Caco-2 (cell line): Measurements from ENCODE around the gene TSPAN18. TPM values are rescaled to one million over a fixed set of nuclear protein-coding genes. Genes with fewer than 3 reads are reported as not detected.

Source experiments
- BruUV-seq: library from RNA; stranded (reverse); fragments of 400-500 nt; replicated peaks from 2 replicates; lab custom pipeline; 2021; lab: Mats Ljungman, UMichigan
- CTCF ChIA-PET: fragments of 300-600 bp; sonication (Branson Sonifier 250); formaldehyde crosslinking; loops from one replicate; lab custom pipeline; 2022; ENCODE audit warnings: antibody characterized with exemption; lab: Charles Lee
- POLR2A ChIA-PET: fragments of 300-600 bp; sonication (Branson Sonifier 250); formaldehyde crosslinking; loops from one replicate; lab custom pipeline; 2022; ENCODE audit warnings: antibody characterized with exemption; lab: Charles Lee
- DNase-seq, 2 experiments: peaks; one replicate each; pipeline versions ENCODE4 v3.0.0 to v3.0.0-alpha.2; 2020 to 2022
- H3K27me3 ChIP-seq: replicated peaks from 2 replicates; pipeline ENCODE4 v1.6.0; 2011; ENCODE audit warnings: low read length; ENCODE audit not compliant: control insufficient read depth, insufficient read depth
- H3K36me3 ChIP-seq: 2 replicates; pipeline ENCODE4 v1.5.1; 2011; ENCODE audit warnings: low read length; ENCODE audit not compliant: control insufficient read depth, insufficient read depth
- H3K4me1 ChIP-seq: fragments of 250-450 bp; sonication (Bioruptor Pico); 2 replicates; pipeline ENCODE4 v1.5.1; 2020; ENCODE audit warnings: mild to moderate bottlenecking
- H3K4me3 ChIP-seq: 2 replicates; pipeline ENCODE4 v1.5.1; 2011; ENCODE audit warnings: low read depth, mild to moderate bottlenecking, control low read depth, low read length
- H3K9me3 ChIP-seq: fragments of 250-450 bp; sonication (Bioruptor Pico); 2 replicates; pipeline ENCODE4 v1.5.1; 2020; ENCODE audit warnings: mild to moderate bottlenecking, moderate library complexity
- H3K27ac Mint-ChIP-seq: one replicate; pipeline ENCODE4 v1.8.0; 2022; ENCODE audit warnings: mixed read lengths; ENCODE audit not compliant: unreplicated experiment
- H3K27me3 Mint-ChIP-seq: one replicate; pipeline ENCODE4 v1.8.0; 2022; ENCODE audit warnings: mixed read lengths; ENCODE audit not compliant: insufficient read depth, unreplicated experiment
- H3K36me3 Mint-ChIP-seq: one replicate; pipeline ENCODE4 v1.8.0; 2022; ENCODE audit warnings: mild to moderate bottlenecking, mixed read lengths; ENCODE audit not compliant: insufficient read depth, unreplicated experiment
- H3K4me1 Mint-ChIP-seq: one replicate; pipeline ENCODE4 v1.8.0; 2022; ENCODE audit warnings: low read depth, mixed read lengths; ENCODE audit not compliant: unreplicated experiment
- H3K4me3 Mint-ChIP-seq: one replicate; pipeline ENCODE4 v1.8.0; 2022; ENCODE audit warnings: mild to moderate bottlenecking, moderate library complexity, mixed read lengths; ENCODE audit not compliant: unreplicated experiment
- H3K9me3 Mint-ChIP-seq: one replicate; pipeline ENCODE4 v1.8.0; 2022; ENCODE audit warnings: mixed read lengths; ENCODE audit not compliant: unreplicated experiment
- intact Hi-C: fragments of 100-400 bp; cut with micrococcal nuclease; formaldehyde crosslinking; loops from one replicate; pipeline ENCODE4 v1.10.0; 2022; ENCODE audit not compliant: unreplicated experiment
- total RNA-seq: library from RNA; stranded (reverse); gene quantifications from 2 replicates; pipeline ENCODE4 v1.2.3, GENCODE V29; 2022
- TF ChIP-seq, protein P1 (sequence below), 2 experiments: fragments of 200-600 bp in 1 of 2; IDR thresholded peaks; 1 replicate in 1 of 2; 2 replicates in 1 of 2; pipeline versions ENCODE4 v1.5.1 to v1.8.0; 2011 to 2022; ENCODE audit warnings: antibody characterized with exemption in 1 of 2, control low read depth in 1 of 2, inconsistent platforms in 1 of 2, low read depth in 1 of 2, low read length in 1 of 2, mild to moderate bottlenecking in 1 of 2, moderate library complexity in 1 of 2; ENCODE audit not compliant: insufficient read depth in 1 of 2, severe bottlenecking in 1 of 2, unreplicated experiment in 1 of 2

Gene TSPAN18
- total RNA-seq, 1 experiment from 2014 or later: 7.4 TPM

DNA sequence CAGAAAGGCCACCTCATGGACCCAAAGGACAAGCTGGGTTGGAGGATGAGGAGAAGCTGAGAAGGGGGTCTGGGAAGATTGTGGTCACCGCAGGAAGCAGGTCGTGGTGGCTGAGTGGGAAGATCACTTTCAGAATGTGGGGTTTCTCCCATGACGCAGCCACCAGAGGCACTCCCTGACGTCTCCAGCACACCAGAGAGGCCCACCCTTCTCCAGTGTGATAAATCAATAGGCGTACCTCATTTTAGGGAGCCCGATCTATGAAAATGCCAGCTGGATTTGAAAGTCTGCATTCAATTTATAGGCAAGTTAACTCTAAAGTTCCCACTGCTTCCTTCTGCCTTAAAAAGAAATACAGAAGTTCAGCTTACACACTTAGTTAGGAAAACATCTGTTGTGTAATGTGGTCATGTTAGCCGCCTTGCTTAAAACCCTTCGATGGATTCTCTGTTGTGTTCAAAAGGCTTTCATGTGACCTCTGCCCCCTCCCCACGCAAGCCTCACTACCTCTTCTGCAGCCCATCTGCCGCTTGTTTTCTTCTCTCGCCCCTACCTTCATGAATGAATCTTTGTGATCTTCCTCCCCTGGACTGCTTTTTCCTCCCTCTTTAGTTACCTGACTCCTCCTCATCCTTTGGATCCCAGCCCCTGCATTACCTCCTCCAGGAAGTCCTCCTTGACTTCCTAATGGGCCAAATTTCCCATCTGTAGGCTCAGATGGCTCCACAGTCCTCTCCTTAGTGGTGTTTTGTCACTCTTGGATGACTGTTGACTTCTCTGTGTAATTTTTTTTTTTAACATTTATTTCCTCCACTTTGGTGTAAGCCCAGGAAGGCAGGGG, 10.7 kb downstream of the TSPAN18 start:
- H3K4me1 Mint-ChIP-seq: no peaks in the 10 kb centered on the region
- no peak overlapping the region for H3K27ac Mint-ChIP-seq
- intact Hi-C loops: no loop called here
- no peaks in the 10 kb centered on the region for H3K27me3 Mint-ChIP-seq
- Histone ChIP-seq H3K36me3 (no peaks in the 10 kb centered on the region), H3K27me3 (no peaks in the 10 kb centered on the region), H3K4me1 (no peaks in the 10 kb centered on the region), H3K9me3 (no peaks in the 10 kb centered on the region), H3K4me3 (no peak overlapping the region)
- DNase-seq: no peak
- H3K4me3 Mint-ChIP-seq: no peak overlapping the region
- ChIA-PET POLR2A (no interaction called here), CTCF (no interaction called here)
- H3K9me3 Mint-ChIP-seq: no peaks in the 10 kb centered on the region
- H3K36me3 Mint-ChIP-seq: no peaks in the 10 kb centered on the region
- TF ChIP-seq, protein P1, sequence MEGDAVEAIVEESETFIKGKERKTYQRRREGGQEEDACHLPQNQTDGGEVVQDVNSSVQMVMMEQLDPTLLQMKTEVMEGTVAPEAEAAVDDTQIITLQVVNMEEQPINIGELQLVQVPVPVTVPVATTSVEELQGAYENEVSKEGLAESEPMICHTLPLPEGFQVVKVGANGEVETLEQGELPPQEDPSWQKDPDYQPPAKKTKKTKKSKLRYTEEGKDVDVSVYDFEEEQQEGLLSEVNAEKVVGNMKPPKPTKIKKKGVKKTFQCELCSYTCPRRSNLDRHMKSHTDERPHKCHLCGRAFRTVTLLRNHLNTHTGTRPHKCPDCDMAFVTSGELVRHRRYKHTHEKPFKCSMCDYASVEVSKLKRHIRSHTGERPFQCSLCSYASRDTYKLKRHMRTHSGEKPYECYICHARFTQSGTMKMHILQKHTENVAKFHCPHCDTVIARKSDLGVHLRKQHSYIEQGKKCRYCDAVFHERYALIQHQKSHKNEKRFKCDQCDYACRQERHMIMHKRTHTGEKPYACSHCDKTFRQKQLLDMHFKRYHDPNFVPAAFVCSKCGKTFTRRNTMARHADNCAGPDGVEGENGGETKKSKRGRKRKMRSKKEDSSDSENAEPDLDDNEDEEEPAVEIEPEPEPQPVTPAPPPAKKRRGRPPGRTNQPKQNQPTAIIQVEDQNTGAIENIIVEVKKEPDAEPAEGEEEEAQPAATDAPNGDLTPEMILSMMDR (IDR thresholded peaks at IDR 0.05; ENCODE audit: insufficient read depth in 1 of 2, low read depth in 1 of 2, low read length in 1 of 2, severe bottlenecking in 1 of 2, unreplicated experiment in 1 of 2): no peak
- no TSS peak for BruUV-seq

DNA sequence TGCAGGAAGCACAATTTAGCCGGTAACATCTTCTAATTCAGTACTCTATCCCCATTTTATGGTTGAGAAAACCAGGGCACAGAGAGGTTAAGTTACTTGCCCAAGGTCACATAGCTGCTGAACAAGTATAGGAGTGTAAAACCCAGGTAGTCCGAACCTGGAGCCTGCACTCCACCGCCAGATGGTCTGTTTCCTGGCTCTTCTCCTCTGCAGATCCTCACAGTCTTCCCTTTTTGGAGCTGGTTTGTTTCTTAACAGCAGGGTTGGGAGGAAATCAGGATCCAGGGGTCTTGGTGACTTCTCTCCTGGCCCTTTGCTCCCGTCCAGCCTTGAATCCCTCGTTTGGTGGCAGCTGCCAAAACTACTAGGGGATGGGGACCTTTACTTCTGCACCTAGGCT, 12.0 kb downstream of the TSPAN18 start:
- Histone ChIP-seq H3K36me3 (no peaks in the 10 kb centered on the region), H3K27me3 (no peaks in the 10 kb centered on the region), H3K4me3 (no peak overlapping the region), H3K9me3 (no peaks in the 10 kb centered on the region), H3K4me1 (no peaks in the 10 kb centered on the region)
- TF ChIP-seq, protein P1 (IDR thresholded peaks at IDR 0.05; ENCODE audit: insufficient read depth in 1 of 2, low read depth in 1 of 2, low read length in 1 of 2, severe bottlenecking in 1 of 2, unreplicated experiment in 1 of 2): no peak
- intact Hi-C loops: no loop called here
- Mint-ChIP-seq H3K36me3 (no peaks in the 10 kb centered on the region), H3K9me3 (no peaks in the 10 kb centered on the region), H3K27me3 (no peaks in the 10 kb centered on the region), H3K4me3 (no peak overlapping the region), H3K27ac (no peak overlapping the region), H3K4me1 (no peaks in the 10 kb centered on the region)
- CTCF ChIA-PET: interaction anchor here (1.3 kb wide), 1 partner anchor 9 kb away, joined by 3 read pairs; no protein-coding TSS in a partner anchor
- DNase-seq: no peak
- BruUV-seq: no TSS peak
- POLR2A ChIA-PET: no interaction called here

DNA sequence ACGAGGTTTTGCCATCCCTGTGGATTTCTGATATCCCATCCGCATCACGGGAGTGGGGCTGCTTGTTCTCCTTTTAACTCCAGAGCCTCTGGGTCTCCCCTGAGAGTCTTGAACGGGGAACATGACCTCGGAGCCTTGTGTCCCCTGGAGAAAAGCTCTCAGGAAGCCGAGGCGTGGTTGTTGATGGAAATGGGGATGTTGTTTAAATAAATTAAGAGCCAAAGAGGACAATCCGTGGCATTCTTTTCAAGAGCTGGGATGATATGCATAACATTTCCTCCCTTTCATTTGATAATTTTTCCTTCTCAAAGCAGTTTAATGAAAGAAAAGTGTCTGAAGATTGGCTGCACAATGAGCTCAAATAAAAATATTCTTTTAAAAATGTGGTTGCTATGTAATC, 14.2 kb downstream of the TSPAN18 start:
- no peak overlapping the region for H3K4me3 Mint-ChIP-seq
- no peaks in the 10 kb centered on the region for H3K27me3 Mint-ChIP-seq
- no peaks in the 10 kb centered on the region for H3K4me1 Mint-ChIP-seq
- Histone ChIP-seq H3K4me3 (no peak overlapping the region), H3K27me3 (no peaks in the 10 kb centered on the region), H3K36me3 (no peaks in the 10 kb centered on the region), H3K4me1 (no peaks in the 10 kb centered on the region), H3K9me3 (no peaks in the 10 kb centered on the region)
- DNase-seq: no peak
- H3K27ac Mint-ChIP-seq: no peak overlapping the region
- ChIA-PET CTCF (no interaction called here), POLR2A (no interaction called here)
- intact Hi-C loops: no loop called here
- TF ChIP-seq, protein P1 (IDR thresholded peaks at IDR 0.05; ENCODE audit: insufficient read depth in 1 of 2, low read depth in 1 of 2, low read length in 1 of 2, severe bottlenecking in 1 of 2, unreplicated experiment in 1 of 2): no peak
- BruUV-seq: no TSS peak
- H3K36me3 Mint-ChIP-seq: no peaks in the 10 kb centered on the region
- no peaks in the 10 kb centered on the region for H3K9me3 Mint-ChIP-seq
